ENCODE measurements around the gene YBX3.

The YBX3 gene

DNA sequence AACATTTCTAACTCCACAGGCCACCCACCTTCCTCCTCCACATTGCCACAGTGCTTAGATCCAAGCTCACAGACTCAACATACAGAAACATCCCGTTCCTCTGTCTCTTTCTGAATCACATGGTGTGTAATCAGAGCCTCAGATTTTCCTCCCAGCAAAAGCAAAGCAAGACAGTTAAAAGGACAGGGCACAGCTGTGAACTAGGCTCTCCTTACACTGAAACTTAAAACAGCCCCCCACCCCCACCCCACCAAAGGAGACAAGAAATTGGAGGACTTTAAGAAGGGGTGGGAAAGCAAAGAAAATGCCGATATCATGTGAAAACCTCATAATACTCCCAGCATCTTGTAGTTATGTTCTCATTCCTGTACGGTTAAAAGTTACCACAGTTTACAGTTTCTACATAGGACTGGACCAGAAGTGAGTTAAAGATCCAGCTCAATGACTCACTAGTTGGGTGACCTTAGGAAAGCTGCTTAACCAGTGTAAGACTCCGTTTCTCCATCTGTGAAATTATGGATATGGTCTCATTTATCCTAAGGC, 4.8 kb downstream of the YBX3 start:
- no peak overlapping the region for H3K27ac ChIP-seq (ENCODE audit: low read length)
- TF ChIP-seq EZH2phosphoT487 (IDR thresholded peaks at IDR 0.05; ENCODE audit: low read depth), result no peak
- TF ChIP-seq, protein P1, sequence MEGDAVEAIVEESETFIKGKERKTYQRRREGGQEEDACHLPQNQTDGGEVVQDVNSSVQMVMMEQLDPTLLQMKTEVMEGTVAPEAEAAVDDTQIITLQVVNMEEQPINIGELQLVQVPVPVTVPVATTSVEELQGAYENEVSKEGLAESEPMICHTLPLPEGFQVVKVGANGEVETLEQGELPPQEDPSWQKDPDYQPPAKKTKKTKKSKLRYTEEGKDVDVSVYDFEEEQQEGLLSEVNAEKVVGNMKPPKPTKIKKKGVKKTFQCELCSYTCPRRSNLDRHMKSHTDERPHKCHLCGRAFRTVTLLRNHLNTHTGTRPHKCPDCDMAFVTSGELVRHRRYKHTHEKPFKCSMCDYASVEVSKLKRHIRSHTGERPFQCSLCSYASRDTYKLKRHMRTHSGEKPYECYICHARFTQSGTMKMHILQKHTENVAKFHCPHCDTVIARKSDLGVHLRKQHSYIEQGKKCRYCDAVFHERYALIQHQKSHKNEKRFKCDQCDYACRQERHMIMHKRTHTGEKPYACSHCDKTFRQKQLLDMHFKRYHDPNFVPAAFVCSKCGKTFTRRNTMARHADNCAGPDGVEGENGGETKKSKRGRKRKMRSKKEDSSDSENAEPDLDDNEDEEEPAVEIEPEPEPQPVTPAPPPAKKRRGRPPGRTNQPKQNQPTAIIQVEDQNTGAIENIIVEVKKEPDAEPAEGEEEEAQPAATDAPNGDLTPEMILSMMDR (IDR thresholded peaks at IDR 0.05; ENCODE audit: low read depth, low read length), result no peak
- peaks cover 27% of the 10 kb centered on the region for H3K4me1 ChIP-seq (ENCODE audit: low read length)
- H3K27me3 ChIP-seq (ENCODE audit: low read depth, low read length), result no peaks in the 10 kb centered on the region
- H3K9ac ChIP-seq (ENCODE audit: low read length), result no peak overlapping the region
- peaks cover 39% of the 10 kb centered on the region for H4K20me1 ChIP-seq (ENCODE audit: insufficient read depth, low read length)
- peaks cover 34% of the 10 kb centered on the region for H3K36me3 ChIP-seq (replicated peaks; ENCODE audit: low read depth, low read length)
- H3K9me3 ChIP-seq (ENCODE audit: insufficient read depth, low read length), result no peaks in the 10 kb centered on the region
- no peak overlapping the region for H3K4me3 ChIP-seq (ENCODE audit: low read length)
- no peak overlapping the region for H3K4me2 ChIP-seq (ENCODE audit: low read length)
- H2AFZ ChIP-seq (ENCODE audit: low read depth, low read length), result no peak overlapping the region
- peaks cover 79% of the 10 kb centered on the region for H3K79me2 ChIP-seq (ENCODE audit: low read length)

- peaks cover 41% of the 10 kb centered on the region for H3K36me3 ChIP-seq (replicated peaks; ENCODE audit: low read depth, low read length)
- peaks cover 27% of the 10 kb centered on the region for H3K4me1 ChIP-seq (ENCODE audit: low read length)
- no peaks in the 10 kb centered on the region for H3K9me3 ChIP-seq (ENCODE audit: insufficient read depth, low read length)
- peaks cover 71% of the 10 kb centered on the region for H3K79me2 ChIP-seq (ENCODE audit: low read length)
- TF ChIP-seq, protein P1 (IDR thresholded peaks at IDR 0.05; ENCODE audit: low read depth, low read length), result no peak
- TF ChIP-seq EZH2phosphoT487 (IDR thresholded peaks at IDR 0.05; ENCODE audit: low read depth), result no peak
- no peak overlapping the region for H3K4me2 ChIP-seq (ENCODE audit: low read length)
- H2AFZ ChIP-seq (ENCODE audit: low read depth, low read length), result no peak overlapping the region
- no peak overlapping the region for H3K4me3 ChIP-seq (ENCODE audit: low read length)
- peaks cover 39% of the 10 kb centered on the region for H4K20me1 ChIP-seq (ENCODE audit: insufficient read depth, low read length)
- H3K27me3 ChIP-seq (ENCODE audit: low read depth, low read length), result no peaks in the 10 kb centered on the region
- H3K9ac ChIP-seq (ENCODE audit: low read length), result no peak overlapping the region
- no peak overlapping the region for H3K27ac ChIP-seq (ENCODE audit: low read length)
Observed at GRCh38 chr12:10717410-10717809, 5.7 kb downstream of the YBX3 start.

DNA sequence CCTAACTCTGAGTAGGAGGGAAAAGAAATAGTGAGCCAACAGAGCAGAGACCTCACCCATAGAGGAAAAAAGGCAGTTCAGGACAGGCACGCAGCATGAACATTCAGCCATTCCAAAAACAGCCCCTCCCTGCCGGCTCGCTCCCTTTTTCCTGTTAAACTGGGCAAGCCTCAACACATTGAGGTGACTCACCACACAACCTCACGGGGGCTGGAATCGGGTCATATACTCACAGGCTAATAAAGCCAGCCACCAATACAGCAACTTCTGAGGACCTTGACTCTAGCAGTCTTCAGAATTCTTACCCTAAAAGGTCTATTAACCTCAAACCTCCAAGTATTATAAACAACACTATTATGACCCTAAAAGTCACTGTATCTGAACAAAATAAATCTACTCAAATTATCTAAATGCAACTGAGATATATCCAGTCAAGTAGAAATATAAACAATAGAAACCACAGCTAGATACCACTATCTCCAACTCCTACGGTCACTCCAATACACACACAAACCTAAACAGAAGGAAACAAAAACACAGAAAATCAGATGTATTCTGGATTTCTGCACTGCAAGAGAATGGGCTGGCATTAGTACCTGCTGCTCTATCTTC, 6.3 kb downstream of the YBX3 start:
- no peak overlapping the region for H3K4me2 ChIP-seq (ENCODE audit: low read length)
- TF ChIP-seq, protein P1 (IDR thresholded peaks at IDR 0.05; ENCODE audit: low read depth, low read length), result no peak
- TF ChIP-seq EZH2phosphoT487 (IDR thresholded peaks at IDR 0.05; ENCODE audit: low read depth), result no peak
- H3K36me3 ChIP-seq (replicated peaks; ENCODE audit: low read depth, low read length), result peaks cover 47% of the 10 kb centered on the region
- no peak overlapping the region for H3K27ac ChIP-seq (ENCODE audit: low read length)
- H3K79me2 ChIP-seq (ENCODE audit: low read length), result peaks cover 66% of the 10 kb centered on the region
- no peak overlapping the region for H3K4me3 ChIP-seq (ENCODE audit: low read length)
- H3K9me3 ChIP-seq (ENCODE audit: insufficient read depth, low read length), result no peaks in the 10 kb centered on the region
- peaks cover 39% of the 10 kb centered on the region for H4K20me1 ChIP-seq (ENCODE audit: insufficient read depth, low read length)
- H3K9ac ChIP-seq (ENCODE audit: low read length), result no peak overlapping the region
- H2AFZ ChIP-seq (ENCODE audit: low read depth, low read length), result no peak overlapping the region
- peaks cover 27% of the 10 kb centered on the region for H3K4me1 ChIP-seq (ENCODE audit: low read length)
- H3K27me3 ChIP-seq (ENCODE audit: low read depth, low read length), result no peaks in the 10 kb centered on the region

- peaks cover 23% of the 10 kb centered on the region for H3K4me1 ChIP-seq (ENCODE audit: low read length)
Observed at GRCh38 chr12:10716277-10716676, 6.8 kb downstream of the YBX3 start.

More at GRCh38 chr12:10716277-10716676, 6.8 kb downstream of the YBX3 start:
- no peak overlapping the region for H3K9ac ChIP-seq (ENCODE audit: low read length)
- H2AFZ ChIP-seq (ENCODE audit: low read depth, low read length), result no peak overlapping the region
- no peak overlapping the region for H3K27ac ChIP-seq (ENCODE audit: low read length)
- peaks cover 61% of the 10 kb centered on the region for H3K79me2 ChIP-seq (ENCODE audit: low read length)
- TF ChIP-seq EZH2phosphoT487 (IDR thresholded peaks at IDR 0.05; ENCODE audit: low read depth), result no peak
- TF ChIP-seq, protein P1 (IDR thresholded peaks at IDR 0.05; ENCODE audit: low read depth, low read length), result no peak
- H3K4me2 ChIP-seq (ENCODE audit: low read length), result no peak overlapping the region
- no peaks in the 10 kb centered on the region for H3K27me3 ChIP-seq (ENCODE audit: low read depth, low read length)
- H3K4me3 ChIP-seq (ENCODE audit: low read length), result no peak overlapping the region
- H4K20me1 ChIP-seq (ENCODE audit: insufficient read depth, low read length), result peaks cover 34% of the 10 kb centered on the region
- H3K9me3 ChIP-seq (ENCODE audit: insufficient read depth, low read length), result no peaks in the 10 kb centered on the region
- peaks cover 52% of the 10 kb centered on the region for H3K36me3 ChIP-seq (replicated peaks; ENCODE audit: low read depth, low read length)

All from OCI-LY3 (cell line).